ENCODE results near the gene ABI3. TPM values are rescaled to one million over a fixed set of nuclear protein-coding genes. Genes with fewer than 3 reads are reported as not detected.

The ABI3 gene
- total RNA-seq, 1 donor from 2014 or later, result 4.6 TPM

DNA sequence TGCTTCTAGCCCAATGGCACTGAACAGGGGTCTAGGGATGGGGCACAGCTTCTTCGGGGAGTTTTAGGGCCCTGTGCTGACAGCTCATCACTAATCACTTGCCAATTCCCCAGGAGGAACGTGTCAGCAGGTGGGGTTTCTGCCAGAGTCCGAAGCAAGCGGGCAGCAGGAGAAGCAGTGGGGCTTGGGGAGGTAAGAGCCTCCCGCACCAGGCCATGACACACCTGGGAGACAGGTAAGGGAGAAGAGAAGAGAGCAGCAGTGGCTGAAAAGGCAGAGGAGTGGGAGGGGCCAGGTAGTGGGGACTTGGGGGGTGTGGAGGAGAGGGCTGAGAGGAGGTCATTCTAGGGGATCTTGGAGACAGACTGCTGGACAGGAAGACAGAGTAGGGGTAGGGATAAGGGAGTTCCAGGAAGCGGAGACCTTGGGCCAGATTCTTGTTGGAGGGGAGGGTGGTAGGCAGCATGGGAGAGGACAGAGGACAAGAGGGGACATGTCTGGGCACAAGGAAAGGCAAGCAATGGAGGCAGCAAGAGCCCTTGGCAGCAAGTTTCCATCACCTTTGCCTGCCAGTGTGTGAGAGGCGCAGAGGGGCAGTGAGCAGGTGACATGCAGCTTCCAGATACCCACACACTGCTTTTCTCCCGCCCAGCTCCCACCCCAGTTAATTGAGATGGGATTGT, 15.2 kb downstream of the ABI3 start:
- no peak for DNase-seq (ENCODE audit: low spot score)

DNA sequence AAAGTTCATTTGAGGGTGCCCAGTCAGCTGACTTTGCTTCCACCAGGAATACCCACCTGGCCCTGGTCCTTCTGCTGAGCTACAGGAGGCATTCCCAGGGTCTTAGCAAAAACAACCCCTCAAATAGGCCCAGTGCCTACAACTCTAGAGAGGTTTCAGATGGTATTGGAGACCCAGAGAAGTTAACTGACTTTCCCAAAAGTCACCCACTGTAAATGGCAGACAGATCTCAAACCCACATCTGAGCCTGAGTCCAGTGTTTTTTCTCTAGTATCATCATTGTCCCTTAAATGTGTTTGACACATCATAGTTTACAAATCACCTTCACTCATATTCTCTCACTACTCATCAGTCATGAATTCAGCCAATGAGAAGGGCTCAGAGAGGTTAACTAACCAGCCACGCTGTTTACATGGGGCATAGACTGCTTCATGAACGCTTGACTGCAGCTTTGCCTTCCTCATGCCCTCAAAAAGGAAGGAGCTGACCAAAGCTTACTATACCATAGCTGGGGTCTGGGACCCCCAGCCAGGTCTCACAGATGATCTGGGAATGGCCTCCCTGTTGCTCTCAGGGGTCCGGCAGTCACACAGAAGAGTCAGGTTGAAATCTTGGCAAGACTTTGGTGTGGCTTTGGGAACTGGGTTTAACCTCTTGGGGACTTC, 16.4 kb downstream of the ABI3 start:
- no peak for DNase-seq (ENCODE audit: low spot score)

DNA sequence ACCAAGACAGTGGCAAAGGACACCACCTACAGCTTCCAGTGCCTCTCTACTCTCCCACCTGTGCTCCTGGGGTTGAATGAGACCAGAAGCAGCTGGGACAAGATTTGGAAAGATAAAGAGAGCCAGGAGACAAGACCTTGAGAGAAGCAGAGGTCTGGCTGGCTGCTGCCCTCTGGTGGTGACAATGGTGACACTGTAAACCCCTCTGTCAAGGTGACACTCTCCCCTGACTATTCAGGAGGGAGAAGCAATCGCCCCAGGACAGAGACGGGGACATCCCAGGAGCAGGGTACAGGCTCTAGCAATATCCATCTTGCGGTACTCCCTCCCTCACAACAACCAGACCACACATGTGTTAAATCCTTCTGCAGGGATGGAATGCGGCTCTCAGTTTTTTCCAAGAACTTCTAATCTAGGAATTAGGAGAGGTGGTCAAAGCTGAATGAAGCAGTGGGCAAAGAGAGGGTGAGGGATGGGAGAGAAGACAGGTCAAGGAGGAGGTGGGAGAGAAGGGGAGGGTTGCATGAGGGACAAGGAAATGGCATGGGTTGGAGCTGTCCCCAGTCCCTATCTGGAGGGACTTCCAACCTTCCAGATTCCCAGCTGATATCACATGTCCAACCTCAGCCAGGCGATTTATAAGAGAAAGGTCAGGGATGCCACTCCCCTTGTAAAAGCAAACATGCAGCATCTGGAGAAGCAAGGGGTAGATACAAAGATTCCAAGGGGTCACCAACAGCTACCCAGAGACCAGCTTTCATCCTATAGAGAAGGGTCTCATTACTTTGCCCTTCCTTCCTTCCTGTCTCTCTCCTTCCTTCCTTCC, 17.1 kb downstream of the ABI3 start:
- peak; percentile 66 for DNase-seq (ENCODE audit: low spot score)

DNA sequence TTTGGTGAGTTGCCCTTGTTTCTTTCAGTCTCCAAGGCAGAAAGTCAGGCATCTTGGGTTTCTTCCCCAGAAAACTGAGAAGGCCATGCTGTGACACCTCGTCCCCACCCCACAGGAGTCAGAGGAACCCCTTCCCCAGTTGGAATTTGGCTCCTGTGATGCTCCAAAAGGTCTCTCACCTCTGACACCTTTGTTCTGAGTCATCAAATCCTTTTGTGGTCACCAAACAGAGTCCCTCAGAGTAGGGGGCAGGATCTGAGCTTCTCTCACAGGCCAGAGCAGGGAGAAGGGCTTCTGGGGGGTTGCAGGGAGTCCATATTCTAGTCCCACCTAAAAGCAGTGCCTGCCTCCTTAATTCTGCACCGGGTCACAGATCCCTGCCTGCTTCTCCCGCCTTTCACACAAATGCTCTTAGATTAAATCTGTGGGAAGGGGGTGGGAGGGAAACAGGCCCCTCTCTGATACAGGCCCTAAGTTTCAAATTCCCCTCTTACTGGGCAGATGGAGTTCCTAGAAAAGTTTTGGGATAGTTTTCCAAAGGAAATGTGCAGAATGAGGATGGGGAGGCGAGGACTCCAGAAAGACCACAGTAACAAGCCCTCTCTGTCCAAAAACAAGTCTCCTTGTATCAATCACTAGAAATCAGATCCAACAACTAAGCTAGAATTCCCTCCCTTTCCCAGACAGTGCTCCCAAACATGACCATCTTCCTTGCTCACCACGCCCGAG, 18.7 kb downstream of the ABI3 start:
- DNase-seq (ENCODE audit: low spot score), result no peak

DNA sequence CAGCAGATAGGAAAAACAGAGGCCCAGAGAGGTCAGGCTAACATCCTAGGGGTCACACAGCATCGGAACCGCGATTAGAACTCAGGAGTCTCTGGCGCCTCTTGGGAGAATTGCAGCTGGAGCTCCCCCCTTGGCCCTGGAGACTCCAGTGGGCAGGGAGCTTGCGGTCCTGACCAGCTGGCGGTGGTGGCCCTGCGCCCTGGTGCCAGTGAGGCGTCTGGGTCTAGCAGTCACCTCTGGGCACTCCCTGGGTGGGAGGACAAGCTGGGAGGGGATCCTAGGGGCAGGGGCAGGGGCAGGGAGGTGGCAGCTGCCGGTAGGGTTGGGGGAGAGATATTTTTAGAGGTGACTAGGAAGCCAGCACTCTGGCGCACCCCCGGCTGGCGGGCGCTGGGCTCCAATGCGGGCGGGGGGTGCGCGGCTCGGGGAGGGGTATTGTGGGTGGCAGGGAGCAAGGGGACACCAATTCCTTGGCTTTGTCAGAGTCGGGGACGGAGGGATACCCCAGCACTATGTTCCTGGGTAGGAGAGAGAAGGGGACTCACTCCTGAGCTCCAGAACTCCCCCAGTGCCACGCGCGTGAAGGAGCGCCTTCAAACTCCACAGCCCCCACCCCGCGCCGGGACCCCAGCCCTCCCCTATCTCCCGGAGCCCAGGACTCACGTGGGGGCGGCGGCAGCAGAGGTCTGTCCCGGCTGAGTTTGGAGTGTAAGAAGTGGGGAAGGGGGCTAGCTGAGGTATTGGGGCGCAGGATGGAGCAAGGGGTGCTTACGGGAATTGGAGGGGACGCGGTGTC, 19.5 kb downstream of the ABI3 start:
- DNase-seq (ENCODE audit: low spot score), result no peak

DNA sequence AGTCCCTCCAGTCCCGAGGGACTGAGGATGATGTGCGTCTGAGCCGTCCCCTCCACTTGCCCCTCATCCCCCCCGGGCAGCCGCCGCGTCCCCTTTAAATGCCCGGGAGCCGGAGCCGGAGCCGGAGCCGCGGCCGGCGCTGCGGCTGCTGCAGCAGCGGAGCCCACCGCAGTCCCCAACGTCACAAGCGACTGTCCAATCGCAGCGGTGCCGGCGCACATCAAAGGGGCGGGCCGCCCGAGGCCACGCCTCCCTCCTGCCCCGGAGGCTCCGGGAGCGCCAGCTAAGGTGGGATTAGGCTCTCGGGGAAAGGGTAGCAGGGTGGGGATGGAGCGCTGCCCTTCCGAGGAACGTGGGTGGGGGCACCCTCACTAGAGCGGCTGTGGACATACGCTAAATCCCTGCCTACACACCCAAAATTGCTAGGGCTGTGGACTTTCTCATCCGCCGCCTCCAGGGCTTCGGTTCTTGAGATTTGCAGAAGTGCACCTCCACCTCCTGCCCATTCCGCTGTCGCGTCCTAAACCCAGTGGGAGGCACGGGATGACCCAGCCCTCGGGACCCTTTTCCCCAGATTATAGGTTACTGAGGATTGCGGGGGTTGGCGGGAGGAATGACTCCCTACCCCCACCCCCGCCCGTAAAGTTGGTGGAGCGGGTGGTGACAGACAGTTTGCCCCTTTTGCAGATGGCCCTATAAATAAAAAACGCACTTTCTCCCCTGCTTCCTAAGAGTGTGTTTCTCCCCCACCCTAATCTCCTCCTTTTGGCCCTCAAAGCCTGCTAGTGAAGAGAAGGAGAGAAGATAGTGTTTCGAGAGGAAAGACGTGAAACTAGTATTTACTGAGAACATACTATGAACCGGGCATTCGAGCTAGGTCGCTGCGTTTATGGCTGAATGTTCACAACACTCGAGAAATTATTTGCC, 20.4 kb downstream of the ABI3 start, which contains the start of gene PHOSPHO1:
PHOSPHO1 (minus strand) TSS at position 152 of the 927 bp plus-strand sequence. CDS start 4,096 bp downstream, outside the sequence.
- DNase-seq (ENCODE audit: low spot score), result peak; percentile 83

DNA sequence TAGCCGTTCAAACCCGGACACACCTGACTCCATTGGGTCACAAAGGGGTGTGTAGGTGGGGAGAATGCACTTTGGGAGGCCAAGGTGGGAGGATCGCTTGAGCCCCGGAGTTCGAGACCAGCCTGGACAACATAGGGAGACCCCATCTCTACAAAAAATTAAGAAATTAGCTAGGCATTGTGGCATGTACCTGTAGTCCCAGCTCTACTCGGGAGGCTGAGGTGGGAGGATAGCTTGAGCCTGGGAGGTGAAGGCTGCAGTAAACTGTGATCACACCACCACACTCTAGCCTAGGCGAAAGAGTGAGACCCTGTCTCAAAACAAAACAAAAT, 21.0 kb downstream of the ABI3 start:
- no peak for DNase-seq (ENCODE audit: low spot score)

DNA sequence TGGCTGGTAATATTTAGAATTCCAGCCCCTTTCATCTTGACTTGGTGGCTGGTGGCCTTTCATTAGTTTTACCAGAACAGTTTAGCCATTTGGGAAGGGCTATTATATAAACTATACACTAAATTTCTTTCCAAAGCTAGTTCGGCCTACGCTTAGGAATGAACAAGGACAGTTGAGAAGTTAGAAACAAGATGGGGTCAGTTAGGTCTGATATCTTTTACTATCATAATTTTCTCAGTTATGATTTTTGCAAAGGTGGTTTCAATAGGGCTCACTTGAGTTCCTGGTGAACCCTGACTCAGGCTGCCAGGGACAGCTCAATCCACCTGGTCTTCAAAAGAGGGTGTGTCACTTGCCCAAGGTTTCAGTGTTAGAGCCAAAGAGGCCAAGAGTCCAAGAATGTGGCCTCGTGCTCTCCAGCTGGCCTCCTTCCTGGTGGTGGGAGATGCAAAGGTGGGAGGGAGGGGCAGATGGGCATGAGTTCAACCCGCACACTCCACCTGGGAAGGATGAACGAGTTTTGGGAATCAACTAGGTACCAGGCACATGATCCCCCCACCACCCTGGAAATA, 24.1 kb downstream of the ABI3 start:
- DNase-seq (ENCODE audit: low spot score), result no peak

DNA sequence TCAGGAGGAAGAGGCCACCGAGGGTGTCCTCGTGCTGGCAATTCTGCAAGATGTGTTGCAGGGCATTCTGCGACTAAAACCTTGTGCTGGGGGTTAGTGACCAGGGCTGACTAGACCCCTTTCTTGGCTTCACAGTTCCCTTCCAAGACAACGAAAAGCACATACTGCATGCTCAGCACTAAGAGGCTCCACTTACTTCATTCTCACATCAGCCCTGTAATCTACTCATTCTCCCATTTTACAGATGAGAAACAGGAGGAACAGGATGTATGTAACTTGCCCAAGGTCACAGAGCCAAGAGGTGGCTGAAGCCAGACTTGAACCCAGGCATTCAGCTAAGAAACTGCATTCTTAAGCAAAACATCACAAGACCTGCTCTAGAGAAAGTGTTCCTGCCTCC, 25.4 kb downstream of the ABI3 start:
- no peak for DNase-seq (ENCODE audit: low spot score)

DNA sequence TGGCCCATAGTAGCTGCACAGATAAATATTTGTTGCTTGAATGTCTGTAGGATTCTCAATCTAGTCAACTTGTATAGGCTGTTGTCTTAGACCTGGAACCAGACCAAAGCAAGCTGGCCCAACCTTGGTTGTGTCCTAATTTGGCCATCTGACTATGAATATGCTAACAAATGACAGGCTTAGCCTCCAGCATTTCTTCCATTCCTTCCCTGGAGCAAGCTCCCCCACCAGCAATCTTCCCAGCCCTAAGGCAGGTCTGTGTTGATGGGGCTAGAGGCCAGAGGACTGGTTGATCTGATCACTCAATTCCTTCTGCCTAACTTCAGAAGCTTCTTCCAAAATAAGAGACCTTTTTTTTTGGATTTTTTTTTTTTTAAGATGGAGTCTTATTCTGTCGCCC, 29.5 kb downstream of the ABI3 start:
- no peak for DNase-seq (ENCODE audit: low spot score)

DNA sequence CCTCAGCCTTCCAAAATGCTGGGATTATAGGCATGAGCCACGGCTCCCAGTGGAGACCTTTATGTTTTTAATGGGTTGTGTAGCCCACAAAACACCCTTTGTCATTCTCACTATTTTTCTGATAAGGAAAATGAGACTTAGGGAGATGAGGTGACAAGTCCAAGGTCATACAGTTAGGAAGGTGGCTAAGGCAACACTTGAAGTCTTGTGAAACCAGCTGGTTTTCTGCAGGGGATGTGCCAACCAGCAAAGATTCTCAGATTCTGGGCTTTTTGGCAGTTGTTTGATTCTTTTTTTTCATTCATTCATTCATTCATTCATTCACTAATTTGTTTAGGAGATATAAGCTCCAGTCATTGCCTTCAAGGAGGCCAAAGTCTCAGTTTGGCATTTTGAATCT, 30.1 kb downstream of the ABI3 start:
- DNase-seq (ENCODE audit: low spot score), result no peak

DNA sequence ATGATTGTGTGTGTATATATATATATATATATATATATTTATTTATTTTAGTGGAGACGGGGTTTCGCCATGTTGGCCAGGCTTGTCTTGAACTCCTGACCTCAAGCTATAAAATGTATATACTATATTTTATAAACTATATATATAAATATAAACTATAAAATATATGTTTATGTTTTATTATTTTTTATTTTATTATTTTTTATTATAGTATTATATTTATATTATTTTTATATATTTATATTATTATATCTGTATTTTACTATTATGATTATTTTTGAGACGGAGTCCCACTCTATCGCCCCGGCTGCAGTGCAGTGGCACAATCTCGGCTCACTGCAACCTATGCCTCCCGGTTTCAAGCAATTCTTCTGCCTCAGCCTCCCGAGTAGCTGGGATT, 30.5 kb downstream of the ABI3 start:
- no peak for DNase-seq (ENCODE audit: low spot score)

DNA sequence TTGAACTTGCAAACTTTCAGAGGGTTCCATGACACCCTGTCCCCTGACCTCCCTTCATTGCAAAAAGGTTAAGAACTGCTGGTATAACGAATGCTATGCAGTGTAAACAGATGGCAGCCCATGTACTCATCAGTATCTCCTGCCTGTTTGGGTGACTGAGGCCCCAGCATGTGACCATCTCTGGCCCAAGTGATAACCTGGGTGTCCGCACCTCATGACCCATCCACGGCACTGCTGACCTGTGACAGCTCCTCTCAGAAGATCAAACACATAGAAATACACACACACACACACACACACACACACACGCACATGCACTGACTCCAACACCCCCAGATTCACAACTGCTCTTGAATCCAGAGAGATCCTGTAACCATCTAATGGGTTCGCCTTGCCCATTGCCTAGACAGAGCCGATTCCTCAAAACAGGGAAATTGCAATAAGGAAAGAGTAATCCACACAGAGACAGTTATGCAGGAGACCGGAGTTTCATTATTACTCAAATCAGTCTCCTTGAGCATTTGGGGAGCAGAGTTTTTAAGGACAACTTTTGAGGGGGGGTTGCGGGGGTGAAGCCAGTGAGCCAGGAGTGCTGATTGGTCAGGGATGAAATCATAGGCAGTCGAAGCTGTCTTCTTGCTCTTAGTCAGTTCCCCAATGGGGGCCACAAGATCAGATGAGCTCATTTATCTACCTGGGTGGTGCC, 31.3 kb downstream of the ABI3 start:
- DNase-seq (ENCODE audit: low spot score), result no peak

DNA sequence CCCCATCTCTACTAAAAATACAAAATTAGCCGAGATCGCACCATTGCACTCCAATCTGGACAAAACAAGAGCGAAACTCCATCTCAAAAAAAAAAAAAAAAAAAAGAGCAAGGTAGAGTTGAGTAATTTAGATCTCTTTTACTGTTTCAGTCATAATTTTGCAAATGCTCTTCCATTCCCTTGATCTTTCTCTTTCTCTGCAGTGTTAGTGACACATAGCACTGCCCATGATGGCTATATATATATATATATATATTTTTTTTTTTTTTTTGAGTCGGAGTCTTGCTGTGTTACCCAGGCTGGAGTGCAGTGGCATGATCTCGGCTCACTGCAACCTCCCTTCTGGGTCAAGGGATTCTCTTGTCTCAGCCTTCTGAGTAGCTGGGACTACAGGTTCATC, 32.3 kb downstream of the ABI3 start:
- DNase-seq (ENCODE audit: low spot score), result no peak

DNA sequence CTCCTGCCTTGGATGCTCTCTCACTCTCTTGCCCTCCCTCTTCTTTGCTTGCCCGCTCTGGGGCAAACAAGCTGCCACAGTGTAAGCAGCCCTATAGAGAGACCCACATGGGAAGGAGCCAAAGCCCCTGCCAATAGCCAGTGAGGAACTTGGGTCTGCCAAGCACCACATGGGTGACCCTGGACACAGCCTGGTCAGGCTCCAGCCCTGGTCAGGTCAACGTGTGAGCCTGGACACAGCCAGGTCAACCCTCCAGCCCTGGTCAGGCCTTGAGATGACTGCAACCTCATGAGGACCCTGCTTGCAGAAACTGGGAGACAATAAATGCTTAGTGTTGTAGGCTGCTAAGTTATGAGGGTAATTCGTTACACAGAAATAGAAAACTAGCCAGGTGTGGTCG, 34.3 kb downstream of the ABI3 start:
- no peak for DNase-seq (ENCODE audit: low spot score)

DNA sequence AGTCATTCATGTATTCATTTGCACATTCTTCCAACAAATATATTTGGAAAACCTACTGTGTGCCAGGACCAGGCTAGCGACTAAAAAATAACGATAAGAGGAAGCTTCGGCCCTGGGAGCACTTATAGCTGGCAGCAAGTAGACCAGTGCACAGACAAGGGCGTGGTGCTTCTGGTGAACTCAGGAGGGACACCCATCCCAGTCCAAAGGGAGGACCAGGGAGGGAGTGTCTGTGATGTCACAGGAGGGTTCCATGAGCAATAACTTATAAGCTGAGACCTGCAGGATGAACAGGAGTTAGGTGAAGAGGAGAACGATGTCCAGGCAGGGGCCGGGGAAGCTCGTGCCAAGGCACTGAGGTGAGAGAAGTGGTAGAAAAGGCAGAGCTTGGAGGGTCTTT, 37.4 kb downstream of the ABI3 start:
- no peak for DNase-seq (ENCODE audit: low spot score)

DNA sequence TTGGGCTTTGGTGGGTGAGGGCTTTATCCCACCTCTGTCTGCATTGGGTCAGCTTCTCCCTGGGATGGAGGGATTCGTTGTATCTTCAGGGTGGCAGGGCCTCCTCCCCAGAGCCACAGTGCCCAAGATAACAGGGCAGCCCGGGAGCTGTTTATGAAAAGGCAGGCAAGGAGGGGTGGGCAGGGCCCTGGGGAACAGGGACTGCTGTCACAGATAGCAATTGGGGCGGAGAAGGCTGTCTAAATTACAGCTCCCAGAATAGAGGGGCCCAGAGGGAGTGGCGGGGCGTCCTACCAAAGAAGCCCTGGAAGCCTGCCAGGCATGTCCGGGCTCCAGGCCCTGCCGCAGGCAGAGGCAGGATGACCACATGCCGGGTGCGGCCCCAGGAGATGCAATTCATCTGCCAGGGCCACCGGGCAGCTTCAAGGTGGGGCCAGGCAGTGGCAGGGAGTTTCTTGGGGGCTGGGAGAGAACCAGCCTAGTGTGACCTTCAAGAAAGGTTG, 38.8 kb downstream of the ABI3 start:
- peak; percentile 81 for DNase-seq (ENCODE audit: low spot score)

DNA sequence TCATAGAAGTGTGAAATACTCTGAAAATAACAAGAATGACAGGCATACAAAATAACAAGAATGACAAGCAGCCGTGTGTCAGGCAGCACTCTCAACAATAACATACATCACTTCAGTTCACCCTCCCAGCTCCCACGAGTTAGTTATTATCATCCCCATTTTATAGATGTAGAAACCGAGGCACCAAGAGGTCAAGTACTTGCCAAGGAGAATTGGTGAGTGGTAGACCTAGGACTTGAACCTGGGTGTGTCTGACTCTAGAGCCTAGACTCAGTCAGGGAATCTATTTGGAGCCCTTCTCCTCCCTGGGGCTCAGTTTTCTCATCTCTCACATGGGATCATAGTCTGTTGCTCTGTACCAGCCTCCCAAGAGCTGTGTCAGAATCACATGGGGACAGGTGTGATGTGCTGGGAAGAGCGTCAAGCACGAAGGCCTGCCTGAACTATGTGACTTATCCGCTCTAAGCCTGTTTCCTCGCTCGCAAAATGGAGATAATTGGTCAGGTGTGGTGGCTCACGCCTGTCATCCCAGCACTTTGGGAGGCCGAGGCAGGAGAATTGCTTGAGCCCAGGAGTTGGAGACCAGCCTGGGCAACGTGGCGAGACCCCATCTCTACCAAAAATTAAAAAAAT, 39.5 kb downstream of the ABI3 start:
- DNase-seq (ENCODE audit: low spot score), result no peak

Measured in umbilical cord (tissue), 2 donors.